GM21515 (cell line): ENCODE results near the gene SPHK2.
"Not testable (repeated sequence)": the region's sequence is repeated elsewhere in the genome, so short reads cannot be mapped to it uniquely, and the experiment has no call there.

ENCODE experiments used
- ATAC-seq: cut with Tn5 transposase; IDR thresholded peaks from one replicate; pipeline ENCODE4 v1.9.1; 2021; ENCODE audit not compliant: unreplicated experiment

The SPHK2 gene

GRCh38 chr19:48618916-48619691 lies at the start of gene SPHK2, which contains the start of gene RPL18:
TSS of gene SPHK2 (plus strand) at chr19:48619506. CDS start at chr19:48620515, 1,009 bp downstream.
TSS of gene RPL18 (minus strand) at chr19:48619178. CDS start at chr19:48619143, 35 bp downstream.
- ATAC-seq, result peak; percentile 80

- ATAC-seq, result no peak
Observed at GRCh38 chr19:48569814-48570213, 49.5 kb upstream of the SPHK2 start.

GRCh38 chr19:48571378-48572162 lies 47.7 kb upstream of the SPHK2 start:
- ATAC-seq, result no peak

- no peak for ATAC-seq
Observed at GRCh38 chr19:48573163-48573505, 46.2 kb upstream of the SPHK2 start.

- no peak for ATAC-seq
Observed at GRCh38 chr19:48575931-48576622, 43.2 kb upstream of the SPHK2 start.

GRCh38 chr19:48577908-48578307 lies 41.4 kb upstream of the SPHK2 start:
- ATAC-seq, result not testable (repeated sequence)

GRCh38 chr19:48578891-48579290 lies 40.4 kb upstream of the SPHK2 start:
- no peak for ATAC-seq

- no peak for ATAC-seq
Observed at GRCh38 chr19:48582168-48582567, 37.1 kb upstream of the SPHK2 start.

- ATAC-seq, result no peak
Observed at GRCh38 chr19:48587387-48587786, 31.9 kb upstream of the SPHK2 start.

- ATAC-seq, result no peak
Observed at GRCh38 chr19:48588670-48589401, 30.5 kb upstream of the SPHK2 start.

- no peak for ATAC-seq
Observed at GRCh38 chr19:48591021-48591420, 28.3 kb upstream of the SPHK2 start.

GRCh38 chr19:48595171-48595570 lies 24.1 kb upstream of the SPHK2 start:
- no peak for ATAC-seq

- ATAC-seq, result no peak
Observed at GRCh38 chr19:48595833-48596232, 23.5 kb upstream of the SPHK2 start.

- no peak for ATAC-seq
Observed at GRCh38 chr19:48596237-48596636, 23.1 kb upstream of the SPHK2 start.

GRCh38 chr19:48596679-48597465 lies 22.4 kb upstream of the SPHK2 start:
- ATAC-seq, result no peak

- ATAC-seq, result no peak
Observed at GRCh38 chr19:48598996-48599700, 20.2 kb upstream of the SPHK2 start.

- ATAC-seq, result no peak
Observed at GRCh38 chr19:48600679-48601417, 18.5 kb upstream of the SPHK2 start.

GRCh38 chr19:48603001-48603400 lies 16.3 kb upstream of the SPHK2 start:
- no peak for ATAC-seq

- no peak for ATAC-seq
Observed at GRCh38 chr19:48603449-48603848, 15.9 kb upstream of the SPHK2 start.
